Measurements from ENCODE around the gene DDTL.

DNA sequence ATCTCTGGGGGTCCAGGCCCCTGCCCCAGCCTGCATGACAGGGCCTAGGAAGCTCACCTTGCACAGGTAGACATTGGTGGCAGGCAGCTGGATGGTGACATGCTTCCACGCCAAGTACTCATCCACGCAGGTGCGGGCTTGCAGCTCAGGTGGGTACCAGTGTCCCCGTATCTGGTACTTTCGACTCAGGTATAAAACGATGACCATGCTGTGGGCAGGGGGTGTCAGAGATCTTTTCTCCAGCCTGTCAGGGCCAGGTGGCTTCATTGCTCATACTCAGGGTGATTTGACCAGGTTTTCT, 40.2 kb downstream of the DDTL start:
- no peak for TF ChIP-seq ZNF384 (IDR thresholded peaks at IDR 0.05)
- TF ChIP-seq ELF4 (IDR thresholded peaks at IDR 0.05), result no peak
- TF ChIP-seq ARNT (IDR thresholded peaks at IDR 0.05), result no peak
- TF ChIP-seq TARDBP (IDR thresholded peaks at IDR 0.05), result no peak
